Neuronal stem cell (in vitro differentiated cells): ENCODE measurements around the gene RAD51B.

ENCODE experiments used
- DNase-seq: peaks from one replicate; pipeline ENCODE4 v3.0.0-alpha.2; 2013; ENCODE audit warnings: low spot score
- H2AFZ ChIP-seq: one replicate; pipeline ENCODE4 v1.6.1; 2013; ENCODE audit warnings: mild to moderate bottlenecking, low read length, inconsistent platforms
- H2AK5ac ChIP-seq: 2 replicates; pipeline ENCODE4 v1.6.1; 2013; ENCODE audit warnings: low read depth, mild to moderate bottlenecking, inconsistent platforms, low read length, moderate library complexity, mixed read lengths
- H2BK120ac ChIP-seq: 2 replicates; pipeline ENCODE4 v1.6.1; 2013; ENCODE audit warnings: low read depth, mild to moderate bottlenecking, inconsistent platforms, low read length, moderate library complexity, mixed read lengths
- H2BK12ac ChIP-seq: one replicate; pipeline ENCODE4 v1.6.1; 2013; ENCODE audit warnings: low read length, inconsistent platforms
- H2BK15ac ChIP-seq: 2 replicates; pipeline ENCODE4 v1.6.1; 2013; ENCODE audit warnings: mild to moderate bottlenecking, low read length, inconsistent platforms, mixed read lengths
- H2BK5ac ChIP-seq: one replicate; pipeline ENCODE4 v1.6.1; 2013; ENCODE audit warnings: inconsistent platforms, mild to moderate bottlenecking, low read length, moderate library complexity
- H3K14ac ChIP-seq: one replicate; pipeline ENCODE4 v1.6.1; 2013; ENCODE audit warnings: low read length, inconsistent platforms
- H3K18ac ChIP-seq: 2 replicates; pipeline ENCODE4 v1.6.1; 2013; ENCODE audit warnings: low read length, inconsistent platforms
- H3K23ac ChIP-seq: 2 replicates; pipeline ENCODE4 v1.6.1; 2013; ENCODE audit warnings: low read depth, mild to moderate bottlenecking, mixed read lengths, low read length, inconsistent platforms; ENCODE audit not compliant: poor library complexity
- H3K27ac ChIP-seq: replicated peaks from 3 replicates; pipeline ENCODE4 v1.5.1; 2013; ENCODE audit warnings: low read length, inconsistent platforms
- H3K27me3 ChIP-seq, 3 experiments: 2 replicates each; pipeline ENCODE4 v1.6.1; 2013; ENCODE audit warnings: low read length in 3 of 3, mild to moderate bottlenecking in 2 of 3, inconsistent platforms in 1 of 3, low read depth in 1 of 3, mixed read lengths in 1 of 3, moderate library complexity in 1 of 3; ENCODE audit not compliant: control insufficient read depth in 3 of 3, insufficient read depth in 3 of 3
- H3K36me3 ChIP-seq, 2 donors: replicated peaks in 1 of 2; 2 replicates each; pipeline ENCODE4 v1.6.1; 2013; ENCODE audit warnings: low read length in 2 of 2; ENCODE audit not compliant: control insufficient read depth in 2 of 2, insufficient read depth in 2 of 2
- H3K4ac ChIP-seq: 2 replicates; pipeline ENCODE4 v1.6.1; 2013; ENCODE audit warnings: inconsistent platforms, mild to moderate bottlenecking, low read length, moderate library complexity
- H3K4me1 ChIP-seq, 2 donors: 1 replicate in 1 of 2; 2 replicates in 1 of 2; pipeline ENCODE4 v1.6.1; 2013; ENCODE audit warnings: low read length in 2 of 2, low read depth in 1 of 2; ENCODE audit not compliant: control insufficient read depth in 2 of 2, insufficient read depth in 1 of 2
- H3K4me2 ChIP-seq: one replicate; pipeline ENCODE4 v1.6.1; 2013; ENCODE audit warnings: mild to moderate bottlenecking, low read length, inconsistent platforms; ENCODE audit not compliant: insufficient read depth, poor library complexity, severe bottlenecking
- H3K4me3 ChIP-seq, 2 donors: 2 replicates each; pipeline ENCODE4 v1.5.1; 2013; ENCODE audit warnings: low read length in 2 of 2, mild to moderate bottlenecking in 2 of 2, inconsistent platforms in 1 of 2, moderate library complexity in 1 of 2
- H3K79me1 ChIP-seq: one replicate; pipeline ENCODE4 v1.6.1; 2013; ENCODE audit warnings: low read depth, mild to moderate bottlenecking, inconsistent platforms, low read length, moderate library complexity
- H3K9ac ChIP-seq: one replicate; pipeline ENCODE4 v1.6.1; 2013; ENCODE audit warnings: mild to moderate bottlenecking, low read depth, low read length, inconsistent platforms; ENCODE audit not compliant: poor library complexity
- H3K9me3 ChIP-seq, 2 donors: replicated peaks in 1 of 2; 2 replicates each; pipeline versions ENCODE3 to v1.6.1; 2013; ENCODE audit warnings: low read length in 2 of 2, mild to moderate bottlenecking in 2 of 2, inconsistent platforms in 1 of 2, low read depth in 1 of 2, mixed read lengths in 1 of 2, moderate library complexity in 1 of 2; ENCODE audit not compliant: control insufficient read depth in 2 of 2, insufficient read depth in 1 of 2
- H4K8ac ChIP-seq: one replicate; pipeline ENCODE4 v1.6.1; 2013; ENCODE audit warnings: low read depth, mild to moderate bottlenecking, inconsistent platforms, low read length, moderate library complexity
- H4K91ac ChIP-seq: one replicate; pipeline ENCODE4 v1.6.1; 2013; ENCODE audit warnings: low read length, low read depth, mild to moderate bottlenecking, inconsistent platforms; ENCODE audit not compliant: poor library complexity
- WGBS, 2 donors: extraction: QIAGEN DNeasy Blood & Tissue Kit; methylation state at CpG; one replicate each; pipeline ENCODE4 v1.1.7; 2013; ENCODE audit warnings: missing lambda C conversion rate in 2 of 2, mixed read lengths in 1 of 2; ENCODE audit not compliant: insufficient read length in 2 of 2, insufficient replicate concordance in 1 of 2; ENCODE audit errors: extremely low coverage in 2 of 2; 5-methylcytosine and 5-hydroxymethylcytosine counted together

The RAD51B gene

GRCh38 chr14:68474741-68475140 is 655.2 kb downstream of the RAD51B start:
- no peak overlapping the region for H2AK5ac ChIP-seq
- no peak overlapping the region for H3K14ac ChIP-seq
- no peak overlapping the region for H3K4me2 ChIP-seq
- no peak overlapping the region for H2BK5ac ChIP-seq
- H3K79me1 ChIP-seq = no peaks in the 10 kb centered on the region
- no peak overlapping the region for H2BK120ac ChIP-seq
- no CpG with 5 or more reads among the region's 4 CpGs for WGBS, 2 donors
- peaks cover 39 to 49% of the 10 kb centered on the region in 2 donors for H3K4me1 ChIP-seq
- no peak overlapping the region for H3K23ac ChIP-seq
- H3K36me3 ChIP-seq = no peaks in the 10 kb centered on the region
- no peak for DNase-seq
- H2BK12ac ChIP-seq = no peak overlapping the region
- H3K18ac ChIP-seq = no peak overlapping the region
- H3K4me3 ChIP-seq = no peak overlapping the region
- no peak overlapping the region for H3K4ac ChIP-seq
- H4K8ac ChIP-seq = no peak overlapping the region
- peaks cover 0 to 8% of the 10 kb centered on the region in 2 donors for H3K9me3 ChIP-seq
- peaks cover 0 to 26% (median 0%) of the 10 kb centered on the region in 3 experiments for H3K27me3 ChIP-seq
- no peak overlapping the region for H4K91ac ChIP-seq
- no peak overlapping the region for H2BK15ac ChIP-seq
- no peak overlapping the region for H3K27ac ChIP-seq
- no peak overlapping the region for H3K9ac ChIP-seq
- H2AFZ ChIP-seq = no peak overlapping the region

- H2BK12ac ChIP-seq = no peak overlapping the region
Observed at GRCh38 chr14:68475802-68476201, 656.2 kb downstream of the RAD51B start.

GRCh38 chr14:68476212-68477109 is 656.9 kb downstream of the RAD51B start:
- DNase-seq = no peak

More at GRCh38 chr14:68475802-68476201, 656.2 kb downstream of the RAD51B start:
- no peak overlapping the region for H3K4ac ChIP-seq
- no peak overlapping the region for H2AK5ac ChIP-seq
- H3K14ac ChIP-seq = no peak overlapping the region
- H3K36me3 ChIP-seq = no peaks in the 10 kb centered on the region
- H3K27me3 ChIP-seq = peaks cover 0 to 30% (median 0%) of the 10 kb centered on the region in 3 experiments
- peaks cover 37 to 45% of the 10 kb centered on the region in 2 donors for H3K4me1 ChIP-seq
- no peak overlapping the region for H3K9ac ChIP-seq
- H3K27ac ChIP-seq = no peak overlapping the region
- H2BK5ac ChIP-seq = no peak overlapping the region
- H2AFZ ChIP-seq = no peak overlapping the region
- peaks cover 0 to 8% of the 10 kb centered on the region in 2 donors for H3K9me3 ChIP-seq
- H4K8ac ChIP-seq = no peak overlapping the region
- no peak for DNase-seq
- H2BK15ac ChIP-seq = no peak overlapping the region
- no peak overlapping the region for H3K23ac ChIP-seq
- H3K79me1 ChIP-seq = no peaks in the 10 kb centered on the region
- H2BK120ac ChIP-seq = no peak overlapping the region
- H4K91ac ChIP-seq = no peak overlapping the region
- no peak overlapping the region for H3K4me2 ChIP-seq
- no peak overlapping the region for H3K18ac ChIP-seq
- no peak overlapping the region for H3K4me3 ChIP-seq

GRCh38 chr14:68477110-68477455 is 657.5 kb downstream of the RAD51B start:
- peak overlapping the region; percentile 71 for H3K27ac ChIP-seq
- no peak for DNase-seq
- peak overlapping the region; percentile 59 for H2BK12ac ChIP-seq
- no peak overlapping the region for H2AFZ ChIP-seq
- no peak overlapping the region for H2BK15ac ChIP-seq
- H2AK5ac ChIP-seq = peak overlapping the region; percentile 31
- no peak overlapping the region for H3K4me3 ChIP-seq
- H3K4me1 ChIP-seq = peaks cover 27 to 35% of the 10 kb centered on the region in 2 donors
- WGBS, 2 donors = no CpG with 5 or more reads among the region's 4 CpGs
- H4K91ac ChIP-seq = peak overlapping the region; percentile 56
- peaks cover 0 to 13% of the 10 kb centered on the region in 2 donors for H3K9me3 ChIP-seq
- no peak overlapping the region for H3K4ac ChIP-seq
- H3K36me3 ChIP-seq = no peaks in the 10 kb centered on the region
- H3K14ac ChIP-seq = no peak overlapping the region
- H3K79me1 ChIP-seq = no peaks in the 10 kb centered on the region
- no peak overlapping the region for H3K9ac ChIP-seq
- H4K8ac ChIP-seq = no peak overlapping the region
- peak overlapping the region; percentile 13 for H3K18ac ChIP-seq
- no peak overlapping the region for H3K4me2 ChIP-seq
- H3K27me3 ChIP-seq = peaks cover 0 to 38% (median 0%) of the 10 kb centered on the region in 3 experiments
- no peak overlapping the region for H2BK5ac ChIP-seq
- no peak overlapping the region for H3K23ac ChIP-seq
- H2BK120ac ChIP-seq = no peak overlapping the region

More at GRCh38 chr14:68476212-68477109, 656.9 kb downstream of the RAD51B start:
- H3K14ac ChIP-seq = no peak overlapping the region
- no peak overlapping the region for H2BK5ac ChIP-seq
- H2AK5ac ChIP-seq = no peak overlapping the region
- no peak overlapping the region for H2BK12ac ChIP-seq
- H3K4me3 ChIP-seq = no peak overlapping the region
- no peaks in the 10 kb centered on the region for H3K79me1 ChIP-seq
- no CpG with 5 or more reads among the region's 10 CpGs for WGBS, 2 donors
- no peak overlapping the region for H3K23ac ChIP-seq
- H2BK15ac ChIP-seq = no peak overlapping the region
- peak overlapping the region; percentile 13 for H3K18ac ChIP-seq
- no peak overlapping the region for H2BK120ac ChIP-seq
- no peak overlapping the region for H3K4ac ChIP-seq
- peaks cover 0 to 12% of the 10 kb centered on the region in 2 donors for H3K9me3 ChIP-seq
- peaks cover 32 to 40% of the 10 kb centered on the region in 2 donors for H3K4me1 ChIP-seq
- H4K8ac ChIP-seq = no peak overlapping the region
- H4K91ac ChIP-seq = no peak overlapping the region
- no peaks in the 10 kb centered on the region for H3K36me3 ChIP-seq
- no peak overlapping the region for H3K9ac ChIP-seq
- H3K27me3 ChIP-seq = peaks cover 0 to 37% (median 0%) of the 10 kb centered on the region in 3 experiments
- no peak overlapping the region for H3K4me2 ChIP-seq
- no peak overlapping the region for H2AFZ ChIP-seq
- H3K27ac ChIP-seq = peak overlapping the region; percentile 71
